Progenitor cell of endocrine pancreas (in vitro differentiated cells): ENCODE data around the gene TNIK. TPM values are rescaled to one million over a fixed set of nuclear protein-coding genes. Genes with fewer than 3 reads are reported as not detected.

ENCODE experiments used
- DNase-seq: peaks from one replicate; pipeline ENCODE4 v3.0.0; 2021; ENCODE audit warnings: low spot score; ENCODE audit not compliant: unreplicated experiment
- H3K27ac Mint-ChIP-seq: 2 replicates; pipeline ENCODE4 v1.8.0; 2021; ENCODE audit warnings: mild to moderate bottlenecking, moderate library complexity, mixed read lengths
- H3K27me3 Mint-ChIP-seq: 2 replicates; pipeline ENCODE4 v1.8.0; 2021; ENCODE audit warnings: mixed read lengths
- H3K36me3 Mint-ChIP-seq: 2 replicates; pipeline ENCODE4 v1.8.0; 2022; ENCODE audit warnings: mixed read lengths; ENCODE audit not compliant: insufficient read depth
- H3K4me1 Mint-ChIP-seq: 2 replicates; pipeline ENCODE4 v1.8.0; 2021; ENCODE audit warnings: low read depth, mixed read lengths
- H3K4me3 Mint-ChIP-seq: 2 replicates; pipeline ENCODE4 v1.8.0; 2021; ENCODE audit warnings: low read depth, mild to moderate bottlenecking, moderate library complexity, mixed read lengths
- H3K9me3 Mint-ChIP-seq: 2 replicates; pipeline ENCODE4 v1.8.0; 2021; ENCODE audit warnings: low read depth, mixed read lengths
- total RNA-seq: library from RNA; stranded (reverse); gene quantifications from 2 replicates; pipeline ENCODE4 v1.2.1, GENCODE V29; 2021
- TF ChIP-seq, protein P1 (sequence below): fragments of 200-600 bp; sonication (generic); IDR thresholded peaks from one replicate; pipeline ENCODE4 v1.5.0; 2021; ENCODE audit warnings: antibody characterized with exemption, mild to moderate bottlenecking; ENCODE audit not compliant: unreplicated experiment

The TNIK gene
- total RNA-seq, 1 donor from 2014 or later = 15.7 TPM

DNA sequence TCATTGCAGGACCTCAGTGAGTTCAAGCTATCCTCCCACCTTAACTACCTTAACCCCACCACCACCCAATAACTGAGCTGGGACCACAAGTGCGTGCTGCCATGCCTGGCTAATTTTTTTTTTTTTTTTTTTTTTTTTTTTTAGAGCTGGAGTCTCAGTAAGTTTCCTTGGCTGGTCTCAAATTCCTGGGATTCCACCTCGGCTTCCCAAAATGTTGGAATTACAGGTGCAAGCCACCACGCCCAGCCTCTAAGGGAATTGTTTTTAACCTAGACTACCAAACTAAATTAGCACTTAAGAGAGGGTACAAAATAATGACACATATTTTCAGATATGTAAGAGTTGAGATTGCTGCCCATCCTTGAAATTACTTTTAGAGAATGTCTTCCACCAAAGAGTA is 4.3 kb upstream of the TNIK start:
- H3K4me3 Mint-ChIP-seq = no peak overlapping the region

DNA sequence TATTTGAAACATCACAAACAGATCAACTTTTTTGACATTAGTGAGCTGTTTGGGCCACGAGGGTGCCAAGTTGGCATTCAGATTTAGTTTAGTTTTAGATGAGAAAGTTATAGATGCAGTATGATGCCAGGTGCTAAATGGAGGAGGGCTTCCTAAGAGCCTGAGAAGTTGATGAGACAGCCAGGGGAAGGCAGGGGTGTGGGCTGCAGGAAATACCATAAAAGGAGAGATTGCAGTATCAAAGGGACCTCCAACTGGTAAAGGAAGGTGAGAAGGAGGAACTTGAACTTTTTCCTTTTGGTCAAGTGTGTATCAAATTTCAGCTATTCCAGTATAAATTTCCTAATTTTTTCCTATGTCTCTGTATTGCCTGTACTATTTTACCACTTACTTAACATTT is 2.0 kb upstream of the TNIK start:
- Mint-ChIP-seq H3K4me3 (peak overlapping the region; percentile 86), H3K4me1 (peaks cover 29% of the 10 kb centered on the region), H3K36me3 (no peaks in the 10 kb centered on the region), H3K9me3 (no peaks in the 10 kb centered on the region), H3K27ac (peak overlapping the region; percentile 33), H3K27me3 (peaks cover 38% of the 10 kb centered on the region)
- DNase-seq = no peak
- TF ChIP-seq, protein P1, sequence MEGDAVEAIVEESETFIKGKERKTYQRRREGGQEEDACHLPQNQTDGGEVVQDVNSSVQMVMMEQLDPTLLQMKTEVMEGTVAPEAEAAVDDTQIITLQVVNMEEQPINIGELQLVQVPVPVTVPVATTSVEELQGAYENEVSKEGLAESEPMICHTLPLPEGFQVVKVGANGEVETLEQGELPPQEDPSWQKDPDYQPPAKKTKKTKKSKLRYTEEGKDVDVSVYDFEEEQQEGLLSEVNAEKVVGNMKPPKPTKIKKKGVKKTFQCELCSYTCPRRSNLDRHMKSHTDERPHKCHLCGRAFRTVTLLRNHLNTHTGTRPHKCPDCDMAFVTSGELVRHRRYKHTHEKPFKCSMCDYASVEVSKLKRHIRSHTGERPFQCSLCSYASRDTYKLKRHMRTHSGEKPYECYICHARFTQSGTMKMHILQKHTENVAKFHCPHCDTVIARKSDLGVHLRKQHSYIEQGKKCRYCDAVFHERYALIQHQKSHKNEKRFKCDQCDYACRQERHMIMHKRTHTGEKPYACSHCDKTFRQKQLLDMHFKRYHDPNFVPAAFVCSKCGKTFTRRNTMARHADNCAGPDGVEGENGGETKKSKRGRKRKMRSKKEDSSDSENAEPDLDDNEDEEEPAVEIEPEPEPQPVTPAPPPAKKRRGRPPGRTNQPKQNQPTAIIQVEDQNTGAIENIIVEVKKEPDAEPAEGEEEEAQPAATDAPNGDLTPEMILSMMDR = no peak

More for the DNA sequence above, 4.3 kb upstream of the TNIK start:
- no peaks in the 10 kb centered on the region for H3K9me3 Mint-ChIP-seq
- H3K27ac Mint-ChIP-seq = no peak overlapping the region
- H3K27me3 Mint-ChIP-seq = peaks cover 20% of the 10 kb centered on the region
- H3K4me1 Mint-ChIP-seq = peaks cover 11% of the 10 kb centered on the region
- TF ChIP-seq, protein P1 = no peak
- no peaks in the 10 kb centered on the region for H3K36me3 Mint-ChIP-seq
- DNase-seq = no peak

DNA sequence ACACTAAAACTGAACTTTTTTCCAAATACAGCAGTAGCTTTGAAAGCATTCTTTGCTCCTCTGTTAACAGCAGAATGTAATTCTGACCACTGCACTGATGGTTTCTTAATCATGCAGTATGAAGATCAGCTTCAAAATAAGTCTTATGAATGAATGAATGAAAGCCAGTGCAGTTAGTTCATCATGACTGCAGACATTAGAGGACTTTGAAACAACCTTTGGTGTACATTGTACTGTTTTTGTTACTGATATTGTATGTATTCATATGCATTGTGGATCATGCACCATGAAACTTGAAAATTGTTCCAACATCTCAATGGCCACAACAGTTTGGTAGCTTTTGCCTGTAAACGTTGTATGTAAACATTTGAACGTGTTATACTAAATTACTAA is 1.3 kb upstream of the TNIK start:
- Mint-ChIP-seq H3K36me3 (no peaks in the 10 kb centered on the region), H3K4me3 (peak overlapping the region; percentile 86), H3K27me3 (peaks cover 42% of the 10 kb centered on the region), H3K9me3 (no peaks in the 10 kb centered on the region), H3K27ac (no peak overlapping the region), H3K4me1 (peaks cover 22% of the 10 kb centered on the region)
- TF ChIP-seq, protein P1 = no peak
- DNase-seq = no peak

DNA sequence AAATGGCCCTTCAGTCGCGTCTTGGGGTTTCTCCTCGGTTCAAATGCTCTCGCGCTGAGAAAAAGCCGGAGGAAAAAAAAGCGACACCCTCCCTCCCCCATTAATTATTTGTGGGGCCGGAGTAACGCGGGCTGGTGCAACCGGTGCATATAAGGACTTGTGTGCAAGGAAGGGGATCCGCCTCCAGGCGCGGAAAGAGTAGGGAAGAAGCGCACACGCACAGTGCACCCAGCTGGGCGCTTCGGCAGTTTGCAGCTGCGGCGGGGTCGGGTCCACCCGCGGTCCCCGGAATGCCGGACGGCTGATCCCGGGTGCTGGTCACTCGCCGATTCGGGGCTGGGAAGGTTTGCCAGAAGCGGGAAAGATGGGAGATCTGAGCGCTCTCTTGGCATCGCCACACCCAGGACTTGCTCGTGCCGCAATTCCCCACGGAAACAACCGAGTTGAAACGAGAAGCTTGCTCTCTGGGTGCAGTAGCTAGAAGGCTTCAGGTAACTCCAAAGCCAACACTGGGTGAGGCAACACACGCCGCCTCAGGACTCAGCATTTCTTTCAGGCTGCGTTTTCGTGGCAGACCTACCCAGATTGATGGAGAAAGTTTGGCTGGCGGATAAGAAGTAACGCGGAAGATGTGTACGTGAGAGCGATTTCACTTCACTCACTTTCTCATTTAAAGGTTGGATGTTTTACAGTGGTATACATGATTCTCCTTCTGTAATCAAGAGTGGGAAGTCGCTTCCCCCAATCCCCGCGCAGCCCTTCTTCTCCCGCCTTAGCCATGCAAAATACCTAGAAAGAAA is 720 bp upstream of the TNIK start:
- TF ChIP-seq, protein P1 = no peak
- H3K4me1 Mint-ChIP-seq = peaks cover 22% of the 10 kb centered on the region
- peak overlapping the region; percentile 81 for H3K27ac Mint-ChIP-seq
- no peaks in the 10 kb centered on the region for H3K36me3 Mint-ChIP-seq
- peaks cover 42% of the 10 kb centered on the region for H3K27me3 Mint-ChIP-seq
- peak overlapping the region; percentile 86 for H3K4me3 Mint-ChIP-seq
- peak; percentile 32 for DNase-seq
- H3K9me3 Mint-ChIP-seq = no peaks in the 10 kb centered on the region

DNA sequence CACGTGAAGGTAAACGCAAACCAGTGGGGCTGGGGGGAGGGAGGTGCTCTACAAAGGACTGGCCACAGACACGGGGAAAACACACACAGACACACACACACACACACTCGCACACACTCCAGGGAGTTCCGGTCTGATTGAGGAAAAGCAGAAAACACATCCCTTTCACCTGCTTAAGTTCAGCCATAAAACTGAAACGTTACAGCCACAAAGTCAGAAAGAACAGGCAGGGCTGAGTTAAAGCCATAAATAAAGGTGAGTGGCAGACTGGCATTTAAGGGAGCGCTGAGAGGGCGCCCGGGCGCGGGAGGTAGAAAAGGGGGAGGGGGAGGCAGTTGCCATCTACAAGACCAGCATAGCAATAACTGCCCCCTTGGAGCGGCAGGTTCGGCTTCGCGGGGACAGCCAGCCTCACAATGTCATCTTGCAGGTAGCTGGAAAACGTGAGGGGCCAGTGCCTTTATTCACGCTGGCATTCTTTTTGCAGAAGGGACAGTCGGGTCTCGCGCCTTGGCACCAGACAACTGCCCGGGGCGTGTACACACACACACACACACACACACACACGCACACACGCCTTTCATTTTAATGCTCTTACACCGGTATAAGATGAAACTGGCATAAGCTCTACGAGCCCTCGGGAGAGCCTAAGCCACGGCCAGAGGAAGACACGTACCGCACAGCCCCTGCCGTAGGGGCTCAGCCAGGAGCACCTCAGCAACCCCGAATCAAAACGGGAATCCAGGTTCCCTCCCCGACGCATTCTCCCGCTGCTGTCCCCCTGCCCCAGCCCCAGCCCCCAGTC is 866 bp downstream of the TNIK start:
- TF ChIP-seq, protein P1 = no peak
- Mint-ChIP-seq H3K4me1 (peaks cover 28% of the 10 kb centered on the region), H3K27me3 (peaks cover 40% of the 10 kb centered on the region), H3K36me3 (no peaks in the 10 kb centered on the region), H3K27ac (peak overlapping the region; percentile 79), H3K4me3 (peak overlapping the region; percentile 86), H3K9me3 (no peaks in the 10 kb centered on the region)
- DNase-seq = peak; percentile 13
